Activated T-helper 2 cell treated with anti-CD3 and anti-CD28 coated beads, Interferon-gamma antibody, Interleukin-2, Interleukin-4, amounts not matched to agents 10 μg/mL and 5 μg/mL and 100 μg/mL, durations not matched to agents 14 hours and 24 hours and 36 hours (primary cell): ENCODE measurements around the gene NBAS. TPM values are rescaled to one million over a fixed set of nuclear protein-coding genes. Genes with fewer than 3 reads are reported as not detected.

Experiments
- DNase-seq: peaks from one replicate; pipeline ENCODE4 v3.0.0; 2021; ENCODE audit warnings: low spot score
- H3K27ac Mint-ChIP-seq: one replicate; pipeline ENCODE4 v1.8.0; 2021; ENCODE audit warnings: mixed read lengths
- H3K27me3 Mint-ChIP-seq: one replicate; pipeline ENCODE4 v1.8.0; 2021; ENCODE audit warnings: low read depth, mixed read lengths
- H3K36me3 Mint-ChIP-seq: one replicate; pipeline ENCODE4 v1.8.0; 2021; ENCODE audit warnings: low read depth, mixed read lengths
- H3K4me1 Mint-ChIP-seq: one replicate; pipeline ENCODE4 v1.8.0; 2021; ENCODE audit warnings: low read depth, mixed read lengths
- H3K4me3 Mint-ChIP-seq: one replicate; pipeline ENCODE4 v1.8.0; 2021; ENCODE audit warnings: low read depth, mild to moderate bottlenecking, moderate library complexity, mixed read lengths
- H3K9me3 Mint-ChIP-seq: one replicate; pipeline ENCODE4 v1.8.0; 2021; ENCODE audit warnings: mixed read lengths
- intact Hi-C: fragments of 100-400 bp; cut with micrococcal nuclease; formaldehyde crosslinking; loops from one replicate; pipeline ENCODE4 v1.15.1; 2023
- total RNA-seq: library from RNA; stranded (reverse); gene quantifications from 2 replicates; pipeline ENCODE4 v1.2.3, GENCODE V29; 2022

NBAS gene
- total RNA-seq, 1 donor from 2014 or later = 38.7 TPM

GRCh38 chr2:15120631-15121030 is 440.5 kb downstream of the NBAS start:
- Mint-ChIP-seq H3K27me3 (no peaks in the 10 kb centered on the region), H3K4me1 (peaks cover 2% of the 10 kb centered on the region), H3K27ac (no peak overlapping the region), H3K4me3 (no peak overlapping the region), H3K36me3 (no peaks in the 10 kb centered on the region), H3K9me3 (no peaks in the 10 kb centered on the region)
- no peak for DNase-seq
- intact Hi-C loops = no loop called here

- Mint-ChIP-seq H3K36me3 (no peaks in the 10 kb centered on the region), H3K4me3 (no peak overlapping the region), H3K9me3 (no peaks in the 10 kb centered on the region), H3K27me3 (no peaks in the 10 kb centered on the region), H3K4me1 (peaks cover 2% of the 10 kb centered on the region), H3K27ac (no peak overlapping the region)
- no peak for DNase-seq
- intact Hi-C loops = no loop called here
These were observed 441.4 kb downstream of the NBAS start for GRCh38 chr2:15119722-15120175.

GRCh38 chr2:15117409-15118050 is 443.6 kb downstream of the NBAS start:
- Mint-ChIP-seq H3K36me3 (no peaks in the 10 kb centered on the region), H3K27ac (no peak overlapping the region), H3K9me3 (peaks cover 12% of the 10 kb centered on the region), H3K4me1 (peaks cover 2% of the 10 kb centered on the region), H3K4me3 (no peak overlapping the region), H3K27me3 (no peaks in the 10 kb centered on the region)
- DNase-seq = no peak
- intact Hi-C loops = no loop called here

Other genes starting within 250 kb of the NBAS start
- gene DDX1, start 30.5 kb upstream of the NBAS start, total RNA-seq = 100.0 and 111 TPM in 2 replicates